Right lobe of liver (tissue), 6 donors: ENCODE measurements around the gene C1orf122. TPM values are rescaled to one million over a fixed set of nuclear protein-coding genes. Genes with fewer than 3 reads are reported as not detected.
"Not testable (repeated sequence)": the region's sequence is repeated elsewhere in the genome, so short reads cannot be mapped to it uniquely, and the experiment has no call there.

Experiments used
- ATAC-seq, 4 donors: fragments of 200-7000 bp; cut with Tn5 transposase; one replicate each; pipeline ENCODE4 v1.9.1; 2020; ENCODE audit warnings: mild to moderate bottlenecking in 4 of 4, moderate library complexity in 4 of 4
- DNase-seq, 3 donors: peaks; one replicate each; pipeline ENCODE4 v3.0.0-alpha.2; 2020
- H3K27ac ChIP-seq, 3 donors: fragments of 200-600 bp; one replicate each; pipeline ENCODE4 v1.8.0; 2022
- H3K27me3 ChIP-seq, 2 donors: fragments of 200-600 bp; one replicate each; pipeline ENCODE4 v1.8.0; 2022
- H3K36me3 ChIP-seq, 4 donors: fragments of 200-600 bp; sonication (generic) in 1 of 4; one replicate each; pipeline versions ENCODE4 v1.5.1 to v1.8.0; 2017 to 2022; ENCODE audit warnings: control low read depth in 1 of 4
- H3K4me1 ChIP-seq, 4 donors: fragments of 200-600 bp; sonication (generic) in 1 of 4; one replicate each; pipeline versions ENCODE4 v1.5.1 to v1.8.0; 2017 to 2022; ENCODE audit warnings: control low read depth in 1 of 4
- H3K4me3 ChIP-seq, 3 donors: fragments of 200-600 bp; one replicate each; pipeline ENCODE4 v1.8.0; 2022
- H3K9me3 ChIP-seq, 4 donors: fragments of 200-600 bp; sonication (generic) in 1 of 4; one replicate each; pipeline versions ENCODE4 v1.5.1 to v1.8.0; 2017 to 2022; ENCODE audit warnings: control low read depth in 1 of 4
- POLR2A ChIP-seq: fragments of 450-650 bp; IDR thresholded peaks from one replicate; pipeline ENCODE4 v1.6.1; 2017; ENCODE audit warnings: antibody characterized with exemption, mild to moderate bottlenecking
- WGBS: methylation state at CpG from one replicate; pipeline ENCODE4 v1.1.6; 2018; ENCODE audit warnings: low coverage, low lambda C conversion rate; ENCODE audit not compliant: insufficient coverage; ENCODE audit errors: missing lambda C conversion rate; 5-methylcytosine and 5-hydroxymethylcytosine counted together
- intact Hi-C, 2 donors: fragments of 100-400 bp; cut with DNase I; formaldehyde crosslinking; loops; one replicate each; pipeline versions ENCODE4 v1.11.2 to v1.14.1; 2022
- total RNA-seq, 6 experiments: library from RNA; depleted of rRNA in 2 of 6; stranded (reverse); fragments of >200 nt in 2 of 6; fragmentation: NEBNext Ultra II Directional in 3 of 6; extraction: Animal tissue kit (Norgen Biotek cat#: 25700) in 3 of 6; gene quantifications; one replicate each; pipeline versions ENCODE4 v1.1.0 to v1.2.4, GENCODE V29; 2016 to 2023
- TF ChIP-seq, protein P1 (sequence below), 4 donors: fragments of 200-600 bp in 3 of 4; fragments of 450-650 bp in 1 of 4; IDR thresholded peaks; one replicate each; pipeline versions ENCODE4 v1.5.1 to v1.8.0; 2016 to 2022; ENCODE audit warnings: antibody characterized with exemption in 4 of 4, mild to moderate bottlenecking in 2 of 4
- donor health status: DM: no; HTN: yes; CAD: no.
- donor health status: DM: no; HTN: no; CAD: no.
- donor health status: DM: no; HTN: no; CAD: no.
- donor health status: DM: no; HTN: yes; CAD: no.
- donor health status: DM: no; HTN: yes; CAD: no.

C1orf122 gene
- total RNA-seq, 6 experiments from 2014 or later, result 23.0 to 61.7 (median 27.9) TPM

DNA sequence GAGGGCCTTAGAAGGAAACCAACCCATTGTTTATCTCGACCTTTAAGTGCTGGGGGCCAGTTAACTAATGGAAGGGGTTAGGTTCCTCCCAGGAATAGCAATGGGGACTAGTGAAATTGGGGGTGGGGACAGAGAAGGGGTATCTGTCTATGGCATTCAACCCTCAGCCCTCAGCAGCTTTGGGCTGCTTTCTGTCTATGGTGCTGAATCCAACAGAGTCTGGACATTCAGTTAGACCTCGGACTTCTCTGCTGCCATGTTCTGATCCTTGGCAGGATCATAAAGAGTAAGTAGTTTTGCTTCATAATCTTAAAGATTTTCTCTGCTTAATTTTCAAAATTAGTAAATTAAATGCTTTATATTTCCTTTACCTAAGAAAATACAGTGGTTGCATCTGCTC is 40.1 kb upstream of the C1orf122 start:
- H3K27ac ChIP-seq, result no peak overlapping the region
- WGBS, result 0% methylated on average over 2 of the region's 2 CpGs
- ATAC-seq, result no peak
- no peaks in the 10 kb centered on the region for H3K9me3 ChIP-seq
- no peaks in the 10 kb centered on the region for H3K4me1 ChIP-seq
- no peak for DNase-seq
- TF ChIP-seq POLR2A, result no peak
- TF ChIP-seq, protein P1, sequence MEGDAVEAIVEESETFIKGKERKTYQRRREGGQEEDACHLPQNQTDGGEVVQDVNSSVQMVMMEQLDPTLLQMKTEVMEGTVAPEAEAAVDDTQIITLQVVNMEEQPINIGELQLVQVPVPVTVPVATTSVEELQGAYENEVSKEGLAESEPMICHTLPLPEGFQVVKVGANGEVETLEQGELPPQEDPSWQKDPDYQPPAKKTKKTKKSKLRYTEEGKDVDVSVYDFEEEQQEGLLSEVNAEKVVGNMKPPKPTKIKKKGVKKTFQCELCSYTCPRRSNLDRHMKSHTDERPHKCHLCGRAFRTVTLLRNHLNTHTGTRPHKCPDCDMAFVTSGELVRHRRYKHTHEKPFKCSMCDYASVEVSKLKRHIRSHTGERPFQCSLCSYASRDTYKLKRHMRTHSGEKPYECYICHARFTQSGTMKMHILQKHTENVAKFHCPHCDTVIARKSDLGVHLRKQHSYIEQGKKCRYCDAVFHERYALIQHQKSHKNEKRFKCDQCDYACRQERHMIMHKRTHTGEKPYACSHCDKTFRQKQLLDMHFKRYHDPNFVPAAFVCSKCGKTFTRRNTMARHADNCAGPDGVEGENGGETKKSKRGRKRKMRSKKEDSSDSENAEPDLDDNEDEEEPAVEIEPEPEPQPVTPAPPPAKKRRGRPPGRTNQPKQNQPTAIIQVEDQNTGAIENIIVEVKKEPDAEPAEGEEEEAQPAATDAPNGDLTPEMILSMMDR (IDR thresholded peaks at IDR 0.05), result no peak
- no peaks in the 10 kb centered on the region for H3K36me3 ChIP-seq
- peaks cover 0 to 19% of the 10 kb centered on the region in 2 donors for H3K27me3 ChIP-seq
- intact Hi-C loops, result no loop called here
- H3K4me3 ChIP-seq, result no peak overlapping the region

- H3K4me1 ChIP-seq, H3K9me3 ChIP-seq, intact Hi-C loops, H3K4me3 ChIP-seq, H3K36me3 ChIP-seq, ATAC-seq, H3K27me3 ChIP-seq, H3K27ac ChIP-seq, DNase-seq: not testable (repeated sequence)
These were observed 36.1 kb upstream of the C1orf122 start for GRCh38 chr1:37771440-37771839.

GRCh38 chr1:37776946-37777516 is 30.6 kb upstream of the C1orf122 start:
- intact Hi-C loops, result no loop called here
- WGBS, result 33% methylated on average over 1 of the region's 4 CpGs

DNA sequence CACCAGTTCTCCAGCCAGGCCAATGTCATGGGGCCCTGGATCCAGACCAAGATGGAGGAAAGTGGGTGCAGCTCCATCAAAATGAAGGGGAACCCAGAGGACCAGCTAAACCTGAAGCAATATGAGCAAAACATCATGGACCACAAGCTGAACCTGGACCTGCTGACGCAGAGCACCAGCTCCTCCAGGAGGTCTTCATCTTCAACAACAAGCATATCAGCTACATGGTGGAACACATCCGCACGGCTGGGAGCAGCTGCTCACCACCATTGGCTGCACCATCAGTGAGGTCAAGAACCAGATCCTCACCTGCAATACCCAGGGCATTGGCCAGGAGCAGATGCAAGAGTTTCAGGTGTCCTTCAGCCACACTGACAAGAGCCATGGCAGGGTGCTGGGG is 28.9 kb upstream of the C1orf122 start:
- 100% methylated on average over 1 of the region's 3 CpGs for WGBS
- no peaks in the 10 kb centered on the region for H3K27me3 ChIP-seq
- ATAC-seq, result no peak
- no peaks in the 10 kb centered on the region for H3K9me3 ChIP-seq
- no peaks in the 10 kb centered on the region for H3K4me1 ChIP-seq
- H3K4me3 ChIP-seq, result no peak overlapping the region
- DNase-seq, result no peak
- intact Hi-C loops, result no loop called here
- TF ChIP-seq, protein P1 (IDR thresholded peaks at IDR 0.05), result no peak
- H3K36me3 ChIP-seq, result no peaks in the 10 kb centered on the region
- no peak overlapping the region for H3K27ac ChIP-seq

More at GRCh38 chr1:37776946-37777516, 30.6 kb upstream of the C1orf122 start:
- Histone ChIP-seq H3K27ac (no peak overlapping the region), H3K4me1 (no peaks in the 10 kb centered on the region), H3K27me3 (no peaks in the 10 kb centered on the region), H3K9me3 (no peaks in the 10 kb centered on the region), H3K36me3 (no peaks in the 10 kb centered on the region), H3K4me3 (no peak overlapping the region)
- TF ChIP-seq, protein P1 (IDR thresholded peaks at IDR 0.05), result no peak
- no peak for TF ChIP-seq POLR2A
- ATAC-seq (no peak), DNase-seq (no peak)

DNA sequence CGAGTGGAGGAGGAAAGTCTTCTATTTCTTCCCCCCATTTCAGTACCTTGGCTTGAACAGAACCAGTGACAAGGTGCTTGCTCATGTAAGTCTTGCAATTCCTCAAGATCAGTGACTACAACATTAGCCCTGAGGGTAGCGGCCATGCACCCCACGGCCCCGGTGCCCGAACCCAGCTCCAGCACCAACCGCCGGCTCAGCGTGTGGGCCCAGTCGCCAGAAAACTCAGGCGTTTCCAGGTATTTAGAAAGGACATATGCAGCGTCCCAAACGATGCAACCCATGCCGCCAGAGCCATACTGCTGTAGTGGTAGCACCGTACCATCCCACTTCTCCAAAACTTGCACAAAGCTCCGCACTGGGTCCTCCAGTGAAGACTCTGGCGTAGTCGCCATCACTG is 25.1 kb upstream of the C1orf122 start:
- Histone ChIP-seq H3K27ac (no peak overlapping the region), H3K4me1 (no peaks in the 10 kb centered on the region), H3K9me3 (no peaks in the 10 kb centered on the region), H3K27me3 (no peaks in the 10 kb centered on the region), H3K4me3 (no peak overlapping the region), H3K36me3 (no peaks in the 10 kb centered on the region)
- ATAC-seq, result no peak
- DNase-seq, result no peak
- 50% methylated on average over 1 of the region's 17 CpGs for WGBS
- intact Hi-C loops, result no loop called here
- TF ChIP-seq, protein P1 (IDR thresholded peaks at IDR 0.05), result no peak
- no peak for TF ChIP-seq POLR2A
